GM12878 (cell line): ENCODE results near the gene ZNF429.
"Not testable (repeated sequence)": the region's sequence is repeated elsewhere in the genome, so short reads cannot be mapped to it uniquely, and the experiment has no call there.

Experiments used
- DPF2 ChIP-seq: fragments of 450-650 bp; IDR thresholded peaks from 2 replicates; pipeline ENCODE4 v1.6.1; 2017; ENCODE audit warnings: mild to moderate bottlenecking
- NFYA ChIP-seq: IDR thresholded peaks from 2 replicates; pipeline ENCODE4 v1.6.1; 2011; ENCODE audit warnings: low read depth, mild to moderate bottlenecking, low read length, improper control_type of control experiment, borderline replicate concordance

DNA sequence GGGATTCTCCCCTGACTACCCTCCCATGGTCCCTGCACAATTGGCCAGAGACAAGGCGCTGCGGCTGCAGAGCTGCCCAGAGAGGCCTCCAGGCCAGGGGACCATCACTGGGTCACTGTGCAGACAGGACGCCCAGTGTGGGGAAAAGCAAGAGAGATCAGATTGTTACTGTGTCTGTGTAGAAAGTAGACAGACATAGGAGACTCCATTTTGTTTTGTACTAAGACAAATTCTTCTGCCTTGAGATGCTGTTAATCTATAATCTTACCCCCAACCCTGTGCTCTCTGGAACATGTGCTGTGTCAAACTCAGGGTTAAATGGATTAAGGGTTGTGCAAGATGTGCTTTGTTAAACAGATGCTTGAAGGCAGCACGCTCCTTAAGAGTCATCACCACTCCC is 62.4 kb downstream of the ZNF429 start:
- not testable (repeated sequence) for TF ChIP-seq DPF2, NFYA
